Midbrain (tissue), 1 donor: ENCODE measurements around the gene BDH1.
"Not testable (repeated sequence)": the region's sequence is repeated elsewhere in the genome, so short reads cannot be mapped to it uniquely, and the experiment has no call there.

Experiments used
- DNase-seq: peaks from one replicate; lab custom pipeline; 2025; lab: John Stamatoyannopoulos, UW

BDH1 gene

DNA sequence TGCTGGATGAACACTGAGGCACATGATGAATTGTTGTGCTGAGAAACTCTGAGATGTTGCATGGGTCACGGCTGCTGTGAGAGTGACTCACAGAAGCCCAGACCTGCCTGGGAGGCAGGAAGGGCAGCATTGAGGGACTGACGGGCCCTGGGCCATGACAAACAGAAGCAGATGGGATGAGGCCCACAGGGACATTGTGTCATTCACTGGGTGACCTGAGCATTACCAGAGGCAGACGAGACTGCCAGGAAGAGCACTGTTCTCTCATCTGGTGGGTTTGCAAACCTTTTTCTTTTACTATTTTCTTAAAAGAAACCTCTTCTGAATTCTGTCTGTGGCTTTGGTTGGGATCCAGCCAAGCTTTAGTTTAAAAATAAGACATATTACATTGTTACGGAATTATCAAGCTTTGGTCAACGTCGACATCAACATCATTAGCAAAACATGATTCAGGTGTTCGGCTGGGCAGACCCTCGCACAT lies 67.8 kb downstream of the BDH1 start:
- no peak for DNase-seq

DNA sequence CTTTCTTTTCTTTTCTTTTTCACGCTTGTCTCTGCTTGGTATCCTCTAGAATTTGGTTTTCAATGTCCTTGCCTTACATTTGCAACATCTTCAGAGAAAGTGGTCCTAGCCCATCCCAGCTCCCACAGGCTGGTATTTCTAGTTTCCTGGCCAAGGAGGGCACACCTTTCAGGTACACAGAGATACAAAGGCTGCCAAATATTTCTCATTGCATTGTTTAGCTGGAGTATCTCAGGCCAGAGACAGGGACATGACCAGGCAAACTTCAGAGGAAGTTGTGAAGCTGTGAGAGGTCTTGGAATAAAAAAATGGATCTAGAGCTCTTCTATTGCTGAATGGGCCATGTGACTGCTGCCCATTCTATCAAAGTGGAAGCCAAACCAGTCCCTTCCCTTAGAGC lies 68.9 kb downstream of the BDH1 start:
- DNase-seq = no peak

DNA sequence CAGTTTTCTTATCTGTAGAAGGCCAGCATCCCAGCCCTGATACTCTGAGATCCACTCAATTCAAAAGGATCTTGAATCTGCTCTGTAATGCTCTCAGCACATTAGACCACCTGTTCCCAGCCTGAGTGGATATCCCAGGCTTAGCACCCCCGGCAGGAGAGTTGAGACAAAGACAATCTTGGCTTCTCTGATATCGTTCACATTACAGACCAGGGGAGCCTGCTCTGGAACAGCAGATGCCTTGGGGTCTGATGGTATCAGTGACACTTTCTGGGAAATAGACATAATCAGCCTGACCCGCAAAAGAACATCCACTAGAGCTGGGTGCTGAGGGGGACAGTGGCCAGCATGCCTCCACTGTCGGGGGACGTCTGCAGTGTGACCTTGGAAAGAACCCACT lies 70.6 kb downstream of the BDH1 start:
- DNase-seq = no peak

DNA sequence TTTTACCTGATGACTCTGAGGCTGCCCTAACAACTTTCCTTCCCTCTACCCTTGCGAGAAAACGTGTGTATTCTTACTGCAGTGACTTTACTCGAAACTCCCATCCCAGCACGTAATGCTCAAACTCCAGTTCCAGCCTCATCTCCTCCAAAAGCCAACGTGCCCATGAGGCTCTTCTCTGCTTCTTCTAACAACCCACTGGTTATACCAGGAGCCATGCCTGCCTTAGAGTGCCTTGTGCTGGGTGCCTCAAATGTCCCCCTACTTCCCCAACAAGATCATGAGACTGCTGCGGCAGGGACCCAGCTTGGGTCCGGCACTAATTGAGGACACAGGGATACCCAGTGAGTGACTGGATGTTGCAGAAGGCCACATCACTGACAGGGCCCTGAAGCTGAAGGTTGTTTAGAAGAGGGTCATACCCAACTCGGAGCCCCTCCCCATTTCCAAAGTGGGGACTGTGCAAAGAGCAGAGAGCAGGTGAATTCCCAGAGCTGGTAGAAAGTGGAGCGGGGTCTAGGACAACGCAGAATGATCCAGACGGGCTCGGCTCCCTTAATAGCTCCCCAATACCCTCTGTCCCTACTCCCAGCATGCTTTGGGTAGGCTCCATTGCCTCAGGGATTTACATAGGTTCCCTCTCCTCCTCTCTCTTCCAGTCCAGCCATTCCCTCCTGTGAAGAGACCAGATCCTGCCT lies 71.4 kb downstream of the BDH1 start:
- DNase-seq = no peak

DNA sequence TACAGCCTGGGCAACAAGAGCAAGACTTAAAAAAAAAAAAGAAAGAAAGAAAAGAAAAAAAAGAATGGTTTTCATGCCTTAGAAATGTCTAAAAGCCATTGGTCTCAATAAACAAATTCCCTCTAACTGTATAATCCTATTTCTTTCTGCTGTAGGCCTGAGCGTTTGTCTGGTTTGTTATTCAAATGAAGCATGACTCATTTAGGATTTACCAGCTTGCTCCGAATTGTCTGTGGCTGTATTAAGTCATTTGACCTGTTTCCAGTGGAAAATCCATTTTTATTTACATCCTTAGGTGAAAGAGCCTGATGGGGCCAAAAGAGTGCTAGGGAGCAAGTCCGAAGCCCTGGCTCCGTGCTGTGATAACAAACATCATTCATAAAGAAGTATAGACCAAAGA lies 73.8 kb downstream of the BDH1 start:
- DNase-seq = no peak

DNA sequence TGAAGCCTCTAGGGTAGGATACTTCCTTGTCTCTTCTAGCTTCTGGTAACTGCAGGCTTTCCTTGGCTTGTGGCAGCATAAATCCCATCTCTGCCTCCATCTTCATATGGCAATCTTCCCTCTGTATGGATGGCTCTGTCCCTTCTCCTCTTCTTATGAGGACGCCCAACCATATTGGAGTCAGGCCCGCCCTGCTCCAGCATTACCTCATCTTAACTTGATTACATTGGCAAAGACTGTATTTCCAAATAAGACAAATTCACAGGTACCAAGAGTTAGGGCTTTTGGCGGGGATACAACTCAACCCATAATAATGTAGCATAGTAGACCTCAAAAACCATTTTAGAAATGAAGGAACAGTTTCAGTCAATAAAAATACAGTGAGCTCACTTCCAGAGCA lies 75.4 kb downstream of the BDH1 start:
- DNase-seq = no peak

DNA sequence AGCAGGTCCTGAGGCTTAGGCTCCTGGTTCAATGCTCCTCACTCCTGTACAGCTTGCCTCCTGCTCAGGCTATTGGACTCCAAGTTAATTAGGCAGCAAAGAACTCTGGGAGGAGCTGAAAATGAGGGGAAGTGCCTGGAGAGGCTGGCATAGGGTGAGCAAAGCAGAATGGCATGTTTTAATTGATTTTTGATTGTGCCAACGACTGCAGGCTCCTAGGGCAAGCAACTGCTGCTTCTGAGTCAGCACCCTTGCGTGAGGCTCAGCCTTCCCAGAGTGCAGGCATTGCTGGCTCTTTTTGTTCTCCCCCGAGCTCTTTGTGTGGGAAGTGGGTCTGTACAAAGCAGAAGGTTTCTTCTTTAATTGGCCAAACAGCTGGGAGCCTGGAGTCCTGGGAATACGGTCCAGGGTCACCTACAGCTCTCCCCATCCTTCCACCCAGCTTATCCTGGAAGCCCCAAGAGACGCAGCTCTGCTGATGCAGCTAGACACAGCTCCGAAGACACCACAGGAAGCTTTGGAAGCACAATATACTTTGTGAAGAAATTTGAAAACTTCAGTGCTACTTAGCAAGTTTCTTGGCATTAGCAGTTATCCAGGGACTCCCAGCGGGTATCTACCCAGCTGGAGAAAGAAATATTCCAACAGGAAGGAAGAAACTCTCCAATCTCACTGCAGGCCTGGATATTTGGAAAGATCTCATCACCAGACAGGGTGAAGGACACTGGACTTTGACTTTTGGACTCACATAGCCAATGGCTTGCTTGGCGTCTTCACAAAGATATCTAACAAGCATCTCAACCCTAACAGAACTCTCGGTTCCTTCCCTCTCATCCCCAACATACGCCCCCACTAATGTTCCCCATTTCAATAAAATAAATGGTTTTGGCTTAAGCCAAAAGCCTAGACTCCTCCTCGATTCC lies 76.8 kb downstream of the BDH1 start:
- DNase-seq = no peak

DNA sequence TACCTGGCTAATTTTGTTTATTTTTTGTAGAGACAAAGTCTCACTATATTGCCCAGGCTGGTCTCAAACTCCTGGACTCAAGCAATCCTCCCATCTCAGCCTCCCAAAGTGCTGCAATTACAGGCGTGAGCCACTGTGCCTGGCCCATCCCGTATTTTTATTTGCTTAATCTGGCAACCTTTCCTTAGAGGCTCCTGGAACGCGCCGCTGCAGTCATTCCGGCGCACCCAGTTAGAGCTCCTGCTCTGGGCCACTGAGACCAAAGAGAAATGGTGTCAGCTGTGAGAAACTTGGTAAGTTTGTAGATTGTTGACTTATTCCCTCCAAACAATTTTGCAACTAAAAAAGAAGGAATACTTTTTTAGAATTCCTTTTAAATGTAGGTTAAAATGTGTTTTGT lies 78.0 kb downstream of the BDH1 start:
- DNase-seq = not testable (repeated sequence)

DNA sequence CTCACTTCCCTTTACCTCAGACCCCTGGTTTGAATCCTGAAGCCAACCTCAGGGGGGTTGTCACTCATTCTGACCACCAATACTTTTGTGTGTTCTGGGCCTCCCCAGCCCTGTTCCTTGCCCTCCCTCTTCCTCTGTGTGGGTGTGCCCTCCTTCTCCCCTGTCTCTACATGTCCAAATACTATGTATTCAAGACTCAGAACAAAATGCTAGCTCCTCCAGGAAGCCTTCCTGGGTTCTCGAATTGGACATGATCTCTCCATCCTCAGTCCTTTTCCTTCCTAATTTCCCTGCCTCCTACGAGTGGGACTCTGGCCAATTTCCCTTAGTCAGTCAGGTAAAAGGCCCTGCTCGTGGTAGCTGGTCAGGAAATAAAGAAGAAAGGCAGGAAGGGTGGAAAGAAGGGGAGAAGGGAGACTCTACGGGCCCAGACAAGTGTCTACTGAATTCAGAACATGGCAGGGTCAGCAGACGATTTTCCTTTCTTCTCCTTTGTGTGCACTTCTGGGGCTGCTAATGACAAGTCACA lies 79.7 kb downstream of the BDH1 start:
- no peak for DNase-seq

DNA sequence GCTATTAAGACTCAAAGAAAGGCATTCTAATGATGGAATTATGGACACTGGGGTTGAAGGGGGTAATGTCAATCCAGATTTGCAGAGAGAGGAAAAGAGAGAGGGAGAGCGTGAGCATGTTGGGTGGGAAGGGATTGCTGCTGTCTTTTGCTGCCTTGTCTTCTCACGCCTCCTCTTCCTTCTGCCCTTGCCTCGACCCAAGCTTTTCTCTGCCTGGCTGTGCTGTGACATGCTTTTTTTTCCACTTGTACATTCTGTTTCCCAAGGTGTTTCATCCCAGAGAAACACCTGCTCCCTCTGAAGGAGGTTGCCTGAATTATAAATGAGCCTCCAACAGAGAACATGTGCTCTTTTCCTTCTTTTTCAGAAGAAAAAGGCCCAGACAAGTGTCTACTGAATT lies 80.3 kb downstream of the BDH1 start:
- no peak for DNase-seq

DNA sequence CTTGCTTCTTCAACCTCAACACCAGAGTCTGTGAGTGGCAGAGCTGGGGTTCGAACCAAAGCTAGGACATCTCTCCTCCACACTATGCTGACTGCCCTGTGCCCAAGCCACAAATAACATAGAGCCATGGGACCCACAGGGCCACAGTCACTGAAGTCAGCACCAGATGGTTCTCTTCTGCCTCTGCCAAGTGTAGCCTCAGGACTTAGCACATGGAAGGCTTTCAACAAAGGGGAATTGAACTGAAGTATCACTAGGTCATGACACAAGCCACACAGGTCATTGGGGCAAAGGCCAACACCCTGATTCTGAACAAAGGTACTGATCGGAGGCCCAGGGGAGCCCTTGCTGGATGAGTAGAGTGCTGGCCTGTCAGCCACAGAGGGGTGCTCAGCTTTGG lies 83.6 kb downstream of the BDH1 start:
- DNase-seq = no peak

DNA sequence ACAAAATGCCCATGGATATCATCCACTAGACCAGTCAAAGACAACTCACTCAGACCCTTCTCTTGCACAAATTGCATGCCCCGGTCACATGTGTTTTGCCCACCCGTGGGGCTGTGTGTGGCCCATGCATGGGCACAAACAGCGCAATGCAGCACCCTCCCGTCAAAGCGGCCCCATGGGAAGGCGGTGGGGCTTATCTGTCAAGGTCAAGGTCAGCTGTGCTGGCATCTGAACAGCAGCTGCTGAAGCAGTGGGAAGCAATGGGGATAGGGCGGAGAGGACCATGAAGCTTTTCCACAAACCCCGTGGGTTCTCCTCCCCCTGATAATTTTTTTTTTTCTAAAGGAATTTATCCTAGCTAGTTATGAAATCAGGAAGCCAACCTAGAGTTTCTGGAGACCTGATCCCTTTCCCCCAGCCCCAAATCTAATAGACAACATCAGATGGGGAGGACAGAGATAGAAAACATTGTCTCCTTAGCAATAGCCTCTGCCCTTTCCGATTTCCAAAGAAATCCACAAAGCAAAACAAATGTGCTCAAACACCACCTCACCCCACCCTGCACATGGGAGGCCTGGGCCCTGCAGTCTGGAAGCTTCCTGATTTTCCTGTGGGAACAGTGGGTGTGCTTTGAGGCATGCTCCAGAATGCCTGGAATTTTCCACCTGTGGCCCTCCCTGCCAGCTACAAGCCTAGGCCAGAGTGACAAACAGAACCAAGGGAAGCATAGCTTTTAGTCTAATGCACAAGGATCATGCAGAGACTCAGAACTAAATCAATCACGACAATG lies 84.4 kb downstream of the BDH1 start:
- DNase-seq = no peak

DNA sequence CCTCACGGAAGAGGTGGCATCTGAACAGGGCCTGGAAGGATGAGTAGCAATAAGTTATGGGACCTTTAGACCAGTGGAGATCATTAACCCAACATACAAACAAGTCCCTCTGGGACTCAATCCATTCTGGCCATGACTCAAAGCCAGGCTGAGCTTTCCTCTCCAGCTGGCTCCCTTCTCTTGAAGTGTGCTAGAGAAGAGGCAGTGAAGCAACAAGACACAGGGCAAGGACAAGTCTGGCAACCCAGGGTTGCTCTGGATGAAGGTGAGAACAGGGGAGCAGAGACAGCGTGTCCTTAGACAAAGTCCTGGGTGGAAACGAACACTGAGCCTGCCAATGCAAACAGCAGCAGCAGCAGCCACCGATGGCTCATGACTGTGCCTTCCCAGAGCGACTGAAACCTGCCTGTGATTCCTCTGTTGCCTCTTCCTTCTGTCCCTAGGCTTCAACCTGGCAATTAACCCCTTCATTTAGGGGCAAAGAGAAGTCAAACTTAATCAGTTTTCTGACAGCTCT lies 86.8 kb downstream of the BDH1 start:
- DNase-seq = no peak

DNA sequence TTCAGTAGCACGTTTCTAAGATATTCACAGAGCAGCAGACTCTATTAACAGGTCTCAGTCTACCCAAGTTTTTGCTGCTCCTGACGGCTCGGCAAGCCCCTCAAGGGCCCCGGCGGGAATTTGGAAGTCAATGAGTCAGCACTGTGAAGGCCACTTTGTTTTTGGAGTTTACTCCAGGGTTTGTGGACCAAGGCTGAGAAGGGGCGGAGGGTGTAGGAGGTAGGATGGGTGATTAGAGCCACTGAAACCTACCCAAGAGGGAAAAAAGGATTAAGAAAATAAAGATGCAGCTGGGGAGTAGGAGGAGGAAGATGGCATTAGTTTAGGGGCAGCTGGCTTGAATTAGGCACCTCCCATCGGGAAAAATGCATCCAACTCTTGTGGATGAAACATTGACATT lies 87.6 kb downstream of the BDH1 start:
- no peak for DNase-seq

DNA sequence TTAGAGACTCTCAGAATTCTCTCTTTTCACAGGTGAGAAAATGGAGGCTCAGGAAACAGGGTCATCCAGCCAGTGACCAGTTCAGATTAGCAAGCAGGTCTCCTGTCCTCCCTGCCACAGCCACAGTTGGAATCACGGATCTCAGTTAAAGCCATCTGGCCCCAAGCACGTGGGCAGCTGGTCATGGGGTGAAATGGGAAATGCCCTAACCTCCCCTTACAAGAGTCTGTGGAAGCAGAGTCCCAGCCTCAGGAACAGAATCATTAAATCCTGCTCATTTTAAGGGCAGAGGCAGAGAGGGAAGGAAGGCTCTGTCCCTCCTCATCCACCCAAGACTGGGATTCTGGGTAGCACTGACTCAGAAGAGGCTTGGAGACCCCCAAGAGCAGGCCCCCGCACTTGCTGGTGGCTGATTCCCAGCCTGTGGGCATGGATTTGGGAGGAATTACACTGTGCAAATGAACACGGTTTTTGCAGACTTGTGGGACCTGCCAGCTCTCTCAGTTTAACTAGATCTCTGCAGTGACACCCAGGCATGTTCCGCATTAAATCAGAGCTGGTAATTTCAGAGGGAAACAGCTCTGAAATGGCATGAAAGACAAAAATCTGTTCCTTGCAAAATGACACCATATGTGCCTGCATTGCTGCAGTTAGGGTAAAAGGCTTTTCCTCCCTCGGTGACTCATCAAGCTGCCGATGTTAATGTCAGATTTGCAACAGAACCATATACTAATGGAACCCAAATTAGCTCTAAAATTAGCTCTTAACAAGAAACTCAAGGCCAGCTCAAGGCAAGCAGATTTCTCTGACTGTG lies 89.0 kb downstream of the BDH1 start:
- DNase-seq = peak; percentile 38

DNA sequence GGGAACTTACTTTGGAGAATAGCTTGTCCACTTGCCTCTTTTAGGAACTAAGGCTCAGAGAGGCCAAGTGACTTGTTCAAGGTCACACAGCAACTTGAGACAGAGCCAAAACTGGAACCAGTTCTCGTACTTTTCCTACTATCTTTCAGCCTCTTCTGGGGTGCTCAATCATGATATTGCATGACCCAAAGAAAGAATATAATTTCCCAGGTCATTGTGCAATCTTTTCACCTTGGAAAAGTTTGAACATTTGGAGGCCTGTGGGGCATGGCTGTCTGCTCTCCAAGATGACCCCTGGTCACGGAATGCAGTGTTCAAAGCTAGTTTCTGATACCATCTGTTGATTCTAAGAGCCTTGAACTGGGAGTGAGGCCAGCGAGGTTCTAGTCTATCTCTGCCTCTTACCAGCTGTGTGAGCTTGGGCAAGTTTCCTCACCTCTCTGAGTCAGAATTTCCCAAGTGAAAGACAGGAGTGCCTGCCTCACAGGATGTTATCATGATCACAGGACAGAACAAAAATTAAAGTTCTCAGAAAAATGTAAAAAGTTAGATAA lies 89.7 kb downstream of the BDH1 start:
- no peak for DNase-seq

DNA sequence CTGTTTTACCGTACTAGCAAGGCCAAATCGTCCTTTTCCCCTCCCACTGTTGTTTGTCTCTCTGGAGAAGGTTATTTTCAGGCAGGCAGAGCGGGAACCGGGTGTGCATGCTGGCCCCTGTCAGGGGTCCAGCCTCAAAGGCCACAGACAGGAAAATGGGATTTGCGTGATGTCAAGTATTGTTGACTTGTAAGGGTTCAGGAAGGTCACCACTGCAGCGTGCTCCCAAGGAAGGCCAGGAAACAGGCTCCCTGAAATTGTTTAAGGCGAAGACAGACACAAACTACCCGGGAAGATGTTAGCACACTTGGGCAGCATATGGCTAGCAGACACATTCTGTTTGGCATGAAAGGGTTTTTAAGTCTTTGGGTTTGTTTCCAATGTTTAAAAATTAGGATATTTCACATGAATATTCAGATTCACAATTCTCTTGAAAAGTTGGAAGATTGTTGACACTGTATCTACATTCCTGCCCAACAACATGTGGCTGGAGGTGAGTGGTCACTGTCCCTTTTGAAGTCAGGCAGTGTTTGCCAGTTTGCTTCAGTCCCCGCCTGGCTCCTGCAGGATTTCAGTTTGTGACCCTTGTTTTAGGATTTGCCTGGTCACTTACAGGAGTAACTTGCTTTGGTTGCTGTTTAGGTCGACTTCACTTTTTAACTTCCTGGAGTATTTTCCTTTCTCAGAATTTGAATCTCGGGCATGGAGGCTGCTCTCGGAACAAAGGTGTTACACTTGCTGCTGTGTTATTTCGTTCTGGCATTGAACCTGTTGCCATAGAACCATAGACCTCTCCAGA lies 90.4 kb downstream of the BDH1 start:
- no peak for DNase-seq

DNA sequence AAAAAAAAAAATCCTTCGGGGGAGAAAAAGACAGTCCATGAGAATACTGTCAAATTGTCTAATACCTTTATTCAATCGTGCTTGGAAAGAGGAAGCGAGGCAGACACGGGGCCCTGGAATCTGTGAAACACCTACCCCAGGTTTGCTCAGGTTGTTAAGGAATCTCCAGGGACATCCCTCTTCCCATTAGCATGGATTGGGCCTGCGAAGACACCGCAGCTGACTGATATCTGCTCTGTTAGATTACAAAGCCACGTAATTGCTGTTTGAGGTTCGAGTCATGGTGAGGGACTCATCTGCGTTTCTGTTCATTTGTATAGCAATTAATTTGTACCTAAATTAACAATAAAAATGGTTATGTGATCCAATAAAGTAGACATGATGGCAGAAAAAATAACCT lies 91.0 kb downstream of the BDH1 start:
- no peak for DNase-seq

DNA sequence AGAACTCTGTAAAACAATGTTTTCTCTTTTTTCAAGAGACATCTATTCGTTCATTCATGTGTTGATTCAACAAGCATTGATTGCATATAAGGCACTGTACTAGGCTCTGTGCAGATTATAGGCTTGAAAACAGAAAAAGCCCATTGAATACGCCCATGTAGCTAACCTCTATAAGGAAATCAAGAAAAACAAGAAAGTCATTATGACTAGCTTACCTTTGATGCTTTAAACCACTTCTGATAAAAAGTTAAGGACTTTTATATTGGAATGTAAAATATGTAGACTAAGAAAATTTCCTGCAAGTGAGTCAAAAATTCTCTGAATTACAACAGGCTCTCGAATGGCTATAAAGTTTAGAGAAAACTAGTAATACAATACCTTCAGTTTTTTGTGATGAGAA lies 92.5 kb downstream of the BDH1 start:
- DNase-seq = no peak

DNA sequence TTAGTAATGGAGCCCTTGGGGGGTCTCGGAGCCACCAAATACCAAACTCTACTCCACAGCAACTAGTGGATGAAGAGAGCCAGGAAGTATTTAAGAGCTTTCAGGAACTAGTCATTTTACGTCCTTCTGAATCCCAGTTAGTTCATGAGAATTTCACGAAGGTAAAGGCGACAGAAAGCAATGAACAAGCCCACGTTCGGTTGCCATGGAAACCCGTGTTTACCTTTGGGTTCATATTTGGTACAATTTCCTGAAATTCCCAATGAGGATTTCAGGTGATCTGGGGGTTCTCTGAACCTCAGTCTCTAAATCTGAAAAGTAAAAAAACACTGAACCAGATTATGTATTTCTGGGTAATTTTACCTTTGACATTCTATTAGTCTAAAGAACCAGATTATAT lies 93.0 kb downstream of the BDH1 start:
- DNase-seq = no peak
